Posterior cingulate gyrus (tissue), 11 donors: ENCODE measurements around the gene FIBP.
A peak's percentile ranks its signal among the peaks of the same experiment; 100 is the strongest.

ENCODE experiments used
- DNase-seq, 10 donors: peaks; one replicate each; pipeline versions ENCODE4 v3.0.0 to v3.0.0-alpha.2; 2020 to 2021; ENCODE audit warnings: mixed read lengths in 3 of 10
- intact Hi-C: fragments of 100-400 bp; cut with DNase I; formaldehyde crosslinking; loops from one replicate; pipeline ENCODE4 v1.15.1; 2023

The FIBP gene

DNA sequence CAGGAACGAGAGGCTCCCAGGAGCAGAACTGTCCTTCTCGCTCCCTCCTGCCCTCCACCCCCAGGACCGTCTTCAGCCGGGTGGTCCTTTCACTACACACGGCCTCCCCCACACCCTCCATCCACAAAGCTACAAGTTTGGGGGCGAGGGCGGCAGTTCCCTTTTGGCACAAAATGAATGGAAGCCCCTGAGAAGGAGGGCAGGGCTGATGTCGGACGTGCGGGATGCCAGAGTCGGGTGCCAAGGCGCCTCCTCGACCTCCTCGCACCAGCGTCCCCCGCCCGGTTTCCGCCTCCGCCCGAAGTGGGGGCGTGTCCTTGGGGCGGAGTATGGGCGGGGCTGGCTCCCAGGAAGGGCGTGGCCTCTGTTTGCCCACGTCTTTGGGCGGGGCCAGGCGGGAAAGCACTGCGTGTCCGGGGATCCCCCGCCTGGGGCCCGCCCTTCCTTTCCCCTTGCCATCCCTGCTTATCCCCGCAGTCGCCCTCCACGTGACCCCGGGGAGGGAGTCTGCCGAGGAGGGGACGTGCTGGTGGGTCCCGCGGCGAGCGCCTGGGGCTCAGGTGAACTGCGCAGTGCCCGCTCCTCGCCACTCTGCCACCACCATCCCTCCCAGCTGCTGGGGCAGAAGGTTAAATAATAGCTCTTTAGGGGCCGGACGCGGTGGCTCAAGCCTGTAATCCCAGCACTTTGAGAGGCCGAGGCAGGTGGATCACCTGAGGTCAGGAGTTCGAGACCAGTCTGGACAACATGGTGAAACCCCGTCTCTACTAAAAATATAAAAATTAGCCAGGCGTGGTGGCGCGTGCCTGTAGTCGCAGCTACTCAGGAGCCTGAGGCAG is 14.7 kb downstream of the FIBP start:
- DNase-seq, result peak; percentile 83 to 99 (median 92)

DNA sequence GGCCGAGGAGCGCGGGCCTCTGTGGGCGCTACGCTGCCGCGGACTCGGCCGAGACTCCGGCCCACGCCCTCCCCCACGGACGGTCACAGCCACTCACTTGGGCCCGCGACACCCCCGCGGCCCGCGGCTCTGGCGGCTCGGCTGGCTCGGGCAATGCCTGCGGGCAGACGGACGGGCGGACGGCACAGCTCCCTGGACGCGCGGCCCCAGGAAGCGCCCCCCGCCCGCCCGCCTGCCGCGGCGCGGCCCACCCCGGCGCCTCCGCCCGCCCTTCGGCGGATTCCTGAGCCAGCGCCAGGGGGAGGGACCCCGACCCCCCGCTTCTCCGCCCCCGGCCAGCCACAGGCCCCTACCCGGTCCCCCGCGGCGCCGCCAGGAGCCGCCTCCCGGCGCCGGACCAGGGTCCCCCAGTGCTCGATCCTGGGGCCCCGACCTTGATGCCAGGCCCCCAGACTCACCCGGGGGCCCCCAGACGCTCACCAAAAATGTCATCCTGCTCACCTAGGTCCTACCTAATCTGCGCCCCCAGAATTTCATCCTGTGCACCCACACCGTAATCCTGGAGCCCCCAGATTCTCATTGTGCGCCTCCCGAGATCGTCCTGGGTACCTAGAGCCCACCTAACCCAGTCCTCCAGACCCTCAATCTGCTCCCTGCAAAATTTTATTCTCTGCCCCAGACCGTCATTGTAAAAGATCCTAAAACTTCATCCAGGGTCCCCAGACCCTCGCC is 15.5 kb downstream of the FIBP start, which contains the start of gene EFEMP2:
Gene EFEMP2 (minus strand): TSS at position 215 of the 732 bp plus-strand sequence. CDS start 446 bp downstream, outside the sequence.
- DNase-seq, result peak in 3 of 10 donors; percentile 75 to 89 (median 76)
- intact Hi-C loops, result no loop called here

More for the DNA sequence above, 14.7 kb downstream of the FIBP start:
- intact Hi-C loops, result no loop called here

GRCh38 chr11:65871811-65872548 is 16.3 kb downstream of the FIBP start:
- intact Hi-C loops, result no loop called here
- DNase-seq, result peak in 2 of 10 donors; percentile 75 to 80

DNA sequence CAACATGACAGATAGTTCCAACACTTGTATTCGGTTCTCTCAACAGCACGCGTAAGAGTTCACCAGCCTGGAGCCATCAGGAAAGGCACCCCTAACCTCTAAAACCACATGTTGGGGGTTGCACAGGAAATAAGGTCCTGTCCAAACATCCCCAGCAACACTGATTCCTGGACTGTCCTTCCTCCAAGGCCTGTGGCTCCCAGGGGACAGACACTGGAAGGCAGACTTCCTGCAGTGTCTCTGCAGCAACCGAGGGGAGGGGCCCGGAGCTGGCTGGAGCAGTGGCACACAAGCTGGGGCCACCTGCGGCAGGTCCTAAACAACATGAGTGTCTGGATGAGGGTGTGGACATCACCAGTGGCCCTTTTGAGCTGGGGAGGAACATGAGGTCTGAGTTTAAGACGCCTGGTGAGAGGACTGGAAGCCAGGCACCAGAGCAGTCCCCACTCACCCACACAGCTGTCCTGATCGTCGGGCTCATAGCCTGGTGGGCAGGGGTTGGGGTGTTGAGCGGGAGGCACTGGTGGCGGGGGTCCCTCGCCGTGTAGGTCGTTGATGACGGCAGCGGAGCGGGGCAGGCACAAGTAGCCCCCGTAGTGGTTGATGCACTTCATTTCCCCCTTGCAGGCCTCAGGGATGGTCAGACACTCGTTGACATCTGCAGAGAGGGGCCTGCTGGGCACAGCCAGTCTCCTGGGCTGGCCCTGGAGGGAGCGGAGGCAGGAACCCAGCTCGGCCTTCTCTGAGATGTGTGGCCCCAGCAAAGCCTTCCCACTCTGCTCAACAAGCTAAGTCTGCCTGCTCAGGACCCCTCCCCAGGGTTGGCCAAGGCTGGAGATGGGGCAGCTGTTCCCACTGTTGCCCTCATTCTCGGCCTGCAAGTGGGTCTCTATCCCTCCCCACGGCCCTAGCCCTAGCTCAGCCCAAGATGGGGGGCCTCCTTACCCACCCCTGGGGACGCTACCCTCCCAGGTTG is 17.3 kb downstream of the FIBP start:
- intact Hi-C loops, result no loop called here
- peak in 2 of 10 donors; percentile 46 to 51 for DNase-seq

DNA sequence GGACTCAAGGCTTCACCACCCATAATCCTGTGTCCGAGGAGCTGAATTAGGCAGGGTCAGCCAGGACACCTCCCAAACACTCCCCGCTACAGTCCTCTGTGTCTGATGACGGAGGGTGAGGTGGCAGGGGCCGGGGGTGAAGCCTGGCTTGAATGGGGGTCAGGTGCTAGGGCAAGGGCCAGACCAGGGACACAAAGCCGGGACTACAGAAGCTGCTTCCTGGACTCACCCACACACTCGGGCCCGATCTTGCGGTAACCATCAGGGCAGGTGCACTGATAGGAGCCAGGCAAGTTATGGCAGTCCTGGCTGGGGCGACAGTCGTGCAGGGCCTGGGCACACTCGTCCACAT is 18.0 kb downstream of the FIBP start:
- peak in 2 of 10 donors; percentile 55 to 64 for DNase-seq

DNA sequence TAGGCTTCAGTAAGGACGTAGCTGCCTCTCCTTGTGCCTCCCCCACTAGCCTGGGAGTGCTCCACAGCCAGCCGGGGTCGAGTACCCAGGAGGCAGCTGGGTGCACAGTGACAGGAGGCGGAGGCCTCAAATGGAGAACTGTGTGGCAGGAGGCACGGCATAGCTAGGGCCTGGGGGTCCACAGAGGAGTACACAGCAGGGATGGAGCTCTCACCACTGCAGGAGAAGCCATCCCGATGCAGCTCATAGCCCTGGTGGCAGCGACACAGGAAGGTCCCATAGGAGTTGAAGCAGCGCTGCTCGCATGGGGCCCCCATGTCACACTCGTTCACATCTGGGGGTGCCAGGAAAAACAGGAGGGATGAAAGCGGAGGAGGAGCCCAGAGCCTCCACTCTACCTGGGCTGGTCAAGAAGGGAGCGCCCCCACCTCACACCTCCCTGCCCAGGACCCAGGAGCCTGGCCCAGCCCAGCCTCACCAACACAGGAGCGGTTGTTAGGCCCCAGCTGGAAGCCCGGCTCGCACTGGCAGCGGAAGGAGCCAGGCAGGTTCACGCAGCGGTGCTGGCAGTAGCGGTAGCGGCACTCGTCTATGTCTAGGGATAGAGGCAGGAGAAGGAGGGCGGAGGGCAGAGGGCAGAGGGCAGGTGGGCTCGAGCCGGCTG is 18.5 kb downstream of the FIBP start:
- DNase-seq, result peak in 2 of 10 donors; percentile 47 to 75

More for the DNA sequence above, 18.0 kb downstream of the FIBP start:
- intact Hi-C loops, result no loop called here

DNA sequence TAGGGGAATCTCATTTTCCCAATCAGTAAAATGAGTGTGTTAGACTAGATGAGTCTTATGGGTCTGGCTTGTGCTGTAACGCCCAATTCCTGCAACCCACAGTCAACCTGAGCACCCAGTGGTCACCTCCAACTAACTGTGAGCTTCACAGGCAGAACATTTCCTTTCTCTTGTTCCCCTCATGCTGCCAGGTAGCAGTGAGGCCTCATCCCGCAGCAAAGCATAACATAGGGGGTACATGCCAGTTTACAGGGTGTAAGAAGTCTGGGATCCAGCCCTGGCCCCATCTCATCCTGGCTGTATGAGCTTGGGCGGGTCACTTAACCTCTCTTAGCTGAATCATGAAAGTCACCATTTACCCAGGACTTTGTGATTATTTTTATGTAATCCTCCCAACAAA is 19.4 kb downstream of the FIBP start:
- intact Hi-C loops, result no loop called here
- peak in 1 of 10 donors; percentile 6 for DNase-seq

More for the DNA sequence above, 18.5 kb downstream of the FIBP start:
- intact Hi-C loops, result no loop called here

GRCh38 chr11:65868076-65868667 is 20.1 kb downstream of the FIBP start:
- intact Hi-C loops, result no loop called here
- peak in 8 of 10 donors; percentile 42 to 93 (median 62) for DNase-seq

GRCh38 chr11:65867284-65868071 is 20.8 kb downstream of the FIBP start:
- intact Hi-C loops, result no loop called here
- DNase-seq, result peak in 2 of 10 donors; percentile 75 to 83

GRCh38 chr11:65866509-65867283 is 21.6 kb downstream of the FIBP start:
- peak in 2 of 10 donors; percentile 33 to 53 for DNase-seq
- intact Hi-C loops, result no loop called here

- peak in 2 of 10 donors; percentile 63 to 72 for DNase-seq
- intact Hi-C loops, result no loop called here
Observed at GRCh38 chr11:65865550-65866172, 22.6 kb downstream of the FIBP start.

DNA sequence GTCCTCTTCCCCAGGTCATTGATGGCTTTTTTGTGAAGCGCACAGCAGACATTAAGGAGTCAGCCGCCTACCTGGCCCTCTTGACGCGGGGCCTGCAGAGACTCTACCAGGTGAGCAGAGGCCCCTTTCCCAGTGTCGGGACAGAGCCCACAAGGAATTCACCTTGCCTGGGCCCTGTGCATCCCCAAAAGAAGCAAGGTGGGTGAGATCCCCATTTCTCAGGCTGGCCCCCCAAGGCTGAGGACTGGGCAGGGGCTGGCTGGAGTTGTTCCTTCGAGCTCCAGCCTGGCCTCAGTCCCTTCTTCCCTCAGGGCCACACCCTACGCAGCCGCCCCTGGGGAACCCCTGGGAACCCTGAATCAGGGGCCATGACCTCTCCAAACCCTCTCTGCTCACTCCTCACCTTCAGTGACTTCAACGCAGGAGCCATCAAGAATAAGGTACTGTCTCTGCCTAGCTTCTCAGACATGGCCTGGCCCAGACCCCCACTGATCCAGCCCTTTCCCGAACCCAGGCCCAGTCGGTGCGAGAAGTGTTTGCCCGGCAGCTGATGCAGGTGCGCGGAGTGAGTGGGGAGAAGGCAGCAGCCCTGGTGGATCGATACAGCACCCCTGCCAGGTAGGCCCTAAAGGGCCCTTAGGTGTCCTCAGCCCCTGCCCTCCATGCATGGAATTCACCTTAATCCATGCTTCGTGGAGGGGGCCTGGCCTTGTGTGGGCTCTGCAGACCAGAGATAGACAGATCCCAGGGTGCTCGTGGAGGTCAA is 23.4 kb downstream of the FIBP start:
- intact Hi-C loops, result no loop called here
- peak in 2 of 10 donors; percentile 14 to 47 for DNase-seq

DNA sequence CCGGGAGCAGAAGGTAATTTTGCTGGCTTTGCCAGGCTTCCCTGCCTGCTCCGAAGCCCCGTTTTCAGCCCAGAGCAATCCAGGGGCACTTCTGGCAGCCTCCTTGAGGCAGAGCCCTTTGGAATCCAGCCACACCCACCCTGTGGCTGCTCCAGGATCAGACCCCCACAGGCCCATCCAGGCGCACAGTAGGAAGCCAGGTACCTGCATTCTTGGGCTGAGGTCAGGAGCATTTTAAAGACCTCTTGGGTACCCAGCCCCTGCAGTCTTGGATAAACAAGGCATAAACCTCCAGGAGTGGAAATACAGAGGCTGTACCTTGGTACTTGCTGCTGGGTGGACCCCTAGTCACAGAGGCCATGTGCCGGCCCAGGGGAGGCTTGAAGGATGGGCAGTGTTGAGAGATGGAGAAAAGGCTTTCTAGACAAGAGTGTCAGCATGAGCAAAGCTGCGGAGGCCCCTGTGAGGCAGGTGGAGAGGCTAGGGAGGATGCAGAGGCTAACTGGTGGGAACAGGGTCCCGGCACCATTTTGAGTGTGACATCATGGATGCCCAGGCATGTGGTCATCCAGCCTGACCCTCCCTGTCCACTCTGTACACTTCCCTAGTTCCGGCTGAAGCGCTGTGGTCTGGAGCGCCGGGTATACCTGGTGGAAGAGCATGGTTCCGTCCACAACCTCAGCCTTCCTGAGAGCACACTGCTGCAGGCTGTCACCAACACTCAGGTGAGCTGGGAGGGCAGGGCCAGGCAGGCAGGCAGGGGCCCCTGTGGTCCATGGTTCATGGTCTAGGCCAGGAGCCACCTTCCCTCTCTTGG is 24.2 kb downstream of the FIBP start:
- peak in 2 of 10 donors; percentile 18 to 37 for DNase-seq
- intact Hi-C loops, result no loop called here

DNA sequence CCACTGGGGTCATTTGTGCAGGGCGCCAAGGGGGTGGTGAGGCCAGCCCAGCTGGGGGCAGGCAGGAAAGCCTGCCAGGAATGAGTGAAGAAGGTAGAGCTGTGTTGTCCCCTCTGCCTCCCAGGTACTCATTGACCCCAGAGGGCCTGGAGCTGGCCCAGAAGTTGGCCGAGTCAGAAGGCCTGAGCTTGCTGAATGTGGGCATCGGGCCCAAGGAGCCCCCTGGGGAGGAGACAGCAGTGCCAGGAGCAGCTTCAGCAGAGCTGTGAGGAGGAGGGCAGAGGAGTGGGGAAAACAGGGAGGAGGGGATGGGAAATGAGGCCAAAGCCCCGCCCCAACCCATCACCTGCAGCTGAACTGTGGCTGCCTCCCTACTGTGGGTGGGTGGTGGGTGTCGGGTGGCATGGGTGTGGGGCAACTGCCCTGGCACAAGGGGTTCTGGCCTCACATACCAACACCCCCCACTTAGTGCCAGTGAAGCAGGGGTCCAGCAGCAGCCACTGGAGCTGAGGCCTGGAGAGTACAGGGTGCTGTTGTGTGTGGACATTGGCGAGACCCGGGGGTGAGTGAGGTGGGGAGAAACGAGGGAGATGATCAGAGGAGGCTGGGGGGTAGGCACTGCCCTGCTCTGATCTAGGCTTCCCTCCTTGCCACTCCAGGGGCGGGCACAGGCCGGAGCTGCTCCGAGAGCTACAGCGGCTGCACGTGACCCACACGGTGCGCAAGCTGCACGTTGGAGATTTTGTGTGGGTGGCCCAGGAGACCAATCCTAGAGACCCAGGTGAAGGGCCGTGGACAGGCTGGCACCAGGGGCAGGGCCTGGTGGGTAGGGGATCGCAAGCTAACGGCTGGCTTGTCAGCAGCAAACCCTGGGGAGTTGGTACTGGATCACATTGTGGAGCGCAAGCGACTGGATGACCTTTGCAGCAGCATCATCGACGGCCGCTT is 25.1 kb downstream of the FIBP start:
- intact Hi-C loops, result no loop called here

More for the DNA sequence above, 25.1 kb downstream of the FIBP start:
- DNase-seq, result peak in 4 of 10 donors; percentile 6 to 76 (median 57)
